Measurements from ENCODE around the gene TCF12. TPM values are rescaled to one million over a fixed set of nuclear protein-coding genes. Genes with fewer than 3 reads are reported as not detected.

Gene TCF12
- total RNA-seq, 1 donor from 2014 or later, result 144 TPM

- H3K36me3 ChIP-seq, result no peaks in the 10 kb centered on the region
- intact Hi-C loops (cut with DNase I), result no loop called here
- DNase-seq (ENCODE audit: low spot score in 2 of 2), result no peak
- TF ChIP-seq, protein P1, sequence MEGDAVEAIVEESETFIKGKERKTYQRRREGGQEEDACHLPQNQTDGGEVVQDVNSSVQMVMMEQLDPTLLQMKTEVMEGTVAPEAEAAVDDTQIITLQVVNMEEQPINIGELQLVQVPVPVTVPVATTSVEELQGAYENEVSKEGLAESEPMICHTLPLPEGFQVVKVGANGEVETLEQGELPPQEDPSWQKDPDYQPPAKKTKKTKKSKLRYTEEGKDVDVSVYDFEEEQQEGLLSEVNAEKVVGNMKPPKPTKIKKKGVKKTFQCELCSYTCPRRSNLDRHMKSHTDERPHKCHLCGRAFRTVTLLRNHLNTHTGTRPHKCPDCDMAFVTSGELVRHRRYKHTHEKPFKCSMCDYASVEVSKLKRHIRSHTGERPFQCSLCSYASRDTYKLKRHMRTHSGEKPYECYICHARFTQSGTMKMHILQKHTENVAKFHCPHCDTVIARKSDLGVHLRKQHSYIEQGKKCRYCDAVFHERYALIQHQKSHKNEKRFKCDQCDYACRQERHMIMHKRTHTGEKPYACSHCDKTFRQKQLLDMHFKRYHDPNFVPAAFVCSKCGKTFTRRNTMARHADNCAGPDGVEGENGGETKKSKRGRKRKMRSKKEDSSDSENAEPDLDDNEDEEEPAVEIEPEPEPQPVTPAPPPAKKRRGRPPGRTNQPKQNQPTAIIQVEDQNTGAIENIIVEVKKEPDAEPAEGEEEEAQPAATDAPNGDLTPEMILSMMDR (IDR thresholded peaks at IDR 0.05), result no peak
- H3K27me3 ChIP-seq, result no peaks in the 10 kb centered on the region
- H3K9me3 ChIP-seq, result no peaks in the 10 kb centered on the region
- H3K27ac ChIP-seq, result no peak overlapping the region
- peaks cover 0 to 3% of the 10 kb centered on the region in 2 donors for H3K4me1 ChIP-seq
- H3K4me3 ChIP-seq, result no peak overlapping the region
Observed at GRCh38 chr15:57064033-57064432, 145.6 kb downstream of the TCF12 start.

GRCh38 chr15:57069423-57069822 lies 151.0 kb downstream of the TCF12 start:
- no peak for DNase-seq (ENCODE audit: low spot score in 2 of 2)
- peaks cover 0 to 6% of the 10 kb centered on the region in 2 donors for H3K4me1 ChIP-seq
- TF ChIP-seq, protein P1 (IDR thresholded peaks at IDR 0.05), result no peak
- H3K4me3 ChIP-seq, result no peak overlapping the region
- no peaks in the 10 kb centered on the region for H3K9me3 ChIP-seq
- H3K27ac ChIP-seq, result no peak overlapping the region
- H3K27me3 ChIP-seq, result no peaks in the 10 kb centered on the region
- intact Hi-C loops (cut with DNase I), result no loop called here
- H3K36me3 ChIP-seq, result no peaks in the 10 kb centered on the region

- no peak overlapping the region for H3K27ac ChIP-seq
- no peak overlapping the region for H3K4me3 ChIP-seq
- H3K9me3 ChIP-seq, result no peaks in the 10 kb centered on the region
- TF ChIP-seq, protein P1 (IDR thresholded peaks at IDR 0.05), result no peak
- DNase-seq (ENCODE audit: low spot score in 2 of 2), result no peak
- H3K36me3 ChIP-seq, result no peaks in the 10 kb centered on the region
- peaks cover 0 to 6% of the 10 kb centered on the region in 2 donors for H3K4me1 ChIP-seq
- no peaks in the 10 kb centered on the region for H3K27me3 ChIP-seq
- intact Hi-C loops (cut with DNase I), result no loop called here
Observed at GRCh38 chr15:57070674-57071073, 152.2 kb downstream of the TCF12 start.

GRCh38 chr15:57079446-57079845 lies 161.0 kb downstream of the TCF12 start:
- Histone ChIP-seq H3K36me3 (no peaks in the 10 kb centered on the region), H3K4me3 (no peak overlapping the region), H3K9me3 (no peaks in the 10 kb centered on the region), H3K27me3 (no peaks in the 10 kb centered on the region), H3K27ac (no peak overlapping the region), H3K4me1 (peaks cover 0 to 6% of the 10 kb centered on the region in 2 donors)
- DNase-seq (ENCODE audit: low spot score in 2 of 2), result no peak
- TF ChIP-seq, protein P1 (IDR thresholded peaks at IDR 0.05), result no peak
- intact Hi-C loops (cut with DNase I), result no loop called here

- H3K36me3 ChIP-seq, result no peaks in the 10 kb centered on the region
- no peak overlapping the region for H3K27ac ChIP-seq
- DNase-seq (ENCODE audit: low spot score in 2 of 2), result no peak
- no peak overlapping the region for H3K4me3 ChIP-seq
- H3K27me3 ChIP-seq, result no peaks in the 10 kb centered on the region
- TF ChIP-seq, protein P1 (IDR thresholded peaks at IDR 0.05), result no peak
- H3K9me3 ChIP-seq, result no peaks in the 10 kb centered on the region
- intact Hi-C loops (cut with DNase I), result no loop called here
- peaks cover 0 to 6% of the 10 kb centered on the region in 2 donors for H3K4me1 ChIP-seq
Observed at GRCh38 chr15:57079931-57080620, 161.6 kb downstream of the TCF12 start.
